ENCODE results near the gene LRRC2. TPM values are rescaled to one million over a fixed set of nuclear protein-coding genes. Genes with fewer than 3 reads are reported as not detected.

Gene LRRC2
- total RNA-seq, 1 experiment from 2014 or later, result 0.26 TPM

- H3K4me1 ChIP-seq (ENCODE audit: insufficient read depth, low read length), result no peaks in the 10 kb centered on the region
- no peaks in the 10 kb centered on the region for H3F3A ChIP-seq (ENCODE audit: low read length, unreplicated experiment)
- POLR2A ChIA-PET (ENCODE audit: unreplicated experiment), result no interaction called here
- peaks cover 5% of the 10 kb centered on the region; the same call in 1 of the 2 replicates for H3K27me3 ChIP-seq (ENCODE audit: low read length)
- CTCF ChIA-PET, result interaction anchor here (0.6 kb wide), 1 partner anchor 899 kb away, joined by 4 read pairs; no protein-coding TSS in a partner anchor
- no peak overlapping the region for H3K4me3 ChIP-seq (ENCODE audit: low read length)
- H3K27ac ChIP-seq (ENCODE audit: low read length), result no peak overlapping the region
- no peak overlapping the region for H2AFZ ChIP-seq (ENCODE audit: low read length)
- ATAC-seq (no peak), DNase-seq (no peak)
- H3K9me3 ChIP-seq (ENCODE audit: low read length), result no peaks in the 10 kb centered on the region
- no peaks in the 10 kb centered on the region for H3K79me2 ChIP-seq (ENCODE audit: low read length)
- TF ChIP-seq CTCF (conservative IDR thresholded peaks at IDR 0.05; ENCODE audit: low read depth, low read length), result no peak
- no peak for TF ChIP-seq EZH2phosphoT487 (IDR thresholded peaks at IDR 0.05; ENCODE audit: borderline replicate concordance, low read length)
- TF ChIP-seq EZH2 (IDR thresholded peaks at IDR 0.05; ENCODE audit: low read length, unreplicated experiment), result no peak
- no peak overlapping the region for H3K9ac ChIP-seq (ENCODE audit: low read length)
- intact Hi-C loops (cut with micrococcal nuclease), result no loop called here
- BruUV-seq (replicated peaks), result no TSS peak
- H4K20me1 ChIP-seq (ENCODE audit: low read length), result no peaks in the 10 kb centered on the region
- no peak overlapping the region for H3K4me2 ChIP-seq (ENCODE audit: low read length)
- H3K9me2 ChIP-seq (replicated peaks; ENCODE audit: low read length), result no peaks in the 10 kb centered on the region
- H3K36me3 ChIP-seq (ENCODE audit: low read depth, low read length), result no peaks in the 10 kb centered on the region
These were observed 93.4 kb downstream of the LRRC2 start for GRCh38 chr3:46472736-46473135.

GRCh38 chr3:46471371-46471914 lies 94.7 kb downstream of the LRRC2 start:
- intact Hi-C loops (cut with micrococcal nuclease), result no loop called here
- Histone ChIP-seq H3F3A (ENCODE audit: low read length, unreplicated experiment) (no peaks in the 10 kb centered on the region), H3K4me3 (ENCODE audit: low read length) (no peak overlapping the region), H3K4me2 (ENCODE audit: low read length) (no peak overlapping the region), H3K9me3 (ENCODE audit: low read length) (no peaks in the 10 kb centered on the region), H3K4me1 (ENCODE audit: insufficient read depth, low read length) (no peaks in the 10 kb centered on the region), H3K36me3 (ENCODE audit: low read depth, low read length) (no peaks in the 10 kb centered on the region), H3K79me2 (ENCODE audit: low read length) (no peaks in the 10 kb centered on the region), H3K9me2 (replicated peaks; ENCODE audit: low read length) (no peaks in the 10 kb centered on the region), H3K27ac (ENCODE audit: low read length) (no peak overlapping the region), H3K9ac (ENCODE audit: low read length) (no peak overlapping the region), H4K20me1 (ENCODE audit: low read length) (no peaks in the 10 kb centered on the region), H2AFZ (ENCODE audit: low read length) (no peak overlapping the region), H3K27me3 (ENCODE audit: low read length) (peaks cover 5% of the 10 kb centered on the region; the same call in 1 of the 2 replicates)
- BruUV-seq (replicated peaks), result no TSS peak
- ATAC-seq, result no peak
- DNase-seq, result no peak
- CTCF ChIA-PET, result no interaction called here
- POLR2A ChIA-PET (ENCODE audit: unreplicated experiment), result no interaction called here
- TF ChIP-seq EZH2phosphoT487 (IDR thresholded peaks at IDR 0.05; ENCODE audit: borderline replicate concordance, low read length), result no peak
- no peak for TF ChIP-seq EZH2 (IDR thresholded peaks at IDR 0.05; ENCODE audit: low read length, unreplicated experiment)
- TF ChIP-seq CTCF (conservative IDR thresholded peaks at IDR 0.05; ENCODE audit: low read depth, low read length), result no peak

GRCh38 chr3:46470831-46471230 lies 95.3 kb downstream of the LRRC2 start:
- intact Hi-C loops (cut with micrococcal nuclease), result no loop called here

More at GRCh38 chr3:46470831-46471230, 95.3 kb downstream of the LRRC2 start:
- no peaks in the 10 kb centered on the region for H3K9me3 ChIP-seq (ENCODE audit: low read length)
- no peaks in the 10 kb centered on the region for H3K4me1 ChIP-seq (ENCODE audit: insufficient read depth, low read length)
- H2AFZ ChIP-seq (ENCODE audit: low read length), result no peak overlapping the region
- H3K36me3 ChIP-seq (ENCODE audit: low read depth, low read length), result no peaks in the 10 kb centered on the region
- POLR2A ChIA-PET (ENCODE audit: unreplicated experiment), result no interaction called here
- no peak overlapping the region for H3K4me2 ChIP-seq (ENCODE audit: low read length)
- no peak for TF ChIP-seq EZH2phosphoT487 (IDR thresholded peaks at IDR 0.05; ENCODE audit: borderline replicate concordance, low read length)
- TF ChIP-seq EZH2 (IDR thresholded peaks at IDR 0.05; ENCODE audit: low read length, unreplicated experiment), result no peak
- no peak for TF ChIP-seq CTCF (conservative IDR thresholded peaks at IDR 0.05; ENCODE audit: low read depth, low read length)
- no TSS peak for BruUV-seq (replicated peaks)
- H3F3A ChIP-seq (ENCODE audit: low read length, unreplicated experiment), result no peaks in the 10 kb centered on the region
- H3K27ac ChIP-seq (ENCODE audit: low read length), result no peak overlapping the region
- ATAC-seq, result no peak; the same call in 1 of the 2 replicates
- H3K27me3 ChIP-seq (ENCODE audit: low read length), result peaks cover 5% of the 10 kb centered on the region; the same call in 1 of the 2 replicates
- DNase-seq, result no peak
- H3K79me2 ChIP-seq (ENCODE audit: low read length), result no peaks in the 10 kb centered on the region
- no peaks in the 10 kb centered on the region for H4K20me1 ChIP-seq (ENCODE audit: low read length)
- H3K4me3 ChIP-seq (ENCODE audit: low read length), result no peak overlapping the region
- H3K9ac ChIP-seq (ENCODE audit: low read length), result no peak overlapping the region
- H3K9me2 ChIP-seq (replicated peaks; ENCODE audit: low read length), result no peaks in the 10 kb centered on the region
- CTCF ChIA-PET, result no interaction called here

Data from PC-3 (cell line).